ENCODE results near the gene SPOP. TPM values are rescaled to one million over a fixed set of nuclear protein-coding genes. Genes with fewer than 3 reads are reported as not detected.

Gene SPOP
- total RNA-seq, 1 donor from 2014 or later, result 48.6 TPM

- FAIRE-seq (no peak), DNase-seq (ENCODE audit: low read depth) (no peak)
- H3K4me1 Mint-ChIP-seq (ENCODE audit: low read depth, unreplicated experiment), result peaks cover 5% of the 10 kb centered on the region
- H3K27ac ChIP-seq (ENCODE audit: low read depth, low read length), result no peak overlapping the region
- H3K9me3 ChIP-seq (ENCODE audit: insufficient read depth, low read depth, low read length), result no peaks in the 10 kb centered on the region
- H3K9me3 Mint-ChIP-seq (ENCODE audit: unreplicated experiment), result no peaks in the 10 kb centered on the region
- H3K27ac Mint-ChIP-seq (ENCODE audit: unreplicated experiment), result no peak overlapping the region
- no peak overlapping the region for H3K9ac ChIP-seq (ENCODE audit: low read length)
- no peaks in the 10 kb centered on the region for H3K4me1 ChIP-seq (ENCODE audit: insufficient read depth, low read length)
- H3K79me2 ChIP-seq (ENCODE audit: insufficient read depth, low read length), result no peaks in the 10 kb centered on the region
- H3K36me3 Mint-ChIP-seq (ENCODE audit: low read depth, unreplicated experiment), result peaks cover 2% of the 10 kb centered on the region
- H4K20me1 ChIP-seq (ENCODE audit: insufficient read depth, low read length), result no peaks in the 10 kb centered on the region
- H3K27me3 Mint-ChIP-seq (ENCODE audit: low read depth, unreplicated experiment), result peaks cover 3% of the 10 kb centered on the region
- H3K4me3 ChIP-seq (ENCODE audit: insufficient read depth, low read depth, low read length), result no peak overlapping the region
- no peak for TF ChIP-seq CTCF (IDR thresholded peaks at IDR 0.05; ENCODE audit: insufficient read depth, low read depth, low read length)
- no peak for TF ChIP-seq EZH2 (IDR thresholded peaks at IDR 0.05; ENCODE audit: insufficient read depth, low read length)
- H3K4me3 Mint-ChIP-seq (ENCODE audit: unreplicated experiment), result no peak overlapping the region
- H3K4me2 ChIP-seq (ENCODE audit: low read length), result no peak overlapping the region
- peaks cover 43% of the 10 kb centered on the region for H3K36me3 ChIP-seq (ENCODE audit: insufficient read depth, low read length)
- no peak overlapping the region for H2AFZ ChIP-seq (ENCODE audit: low read depth, low read length)
- H3K27me3 ChIP-seq (ENCODE audit: insufficient read depth, low read length), result no peaks in the 10 kb centered on the region
Measured at GRCh38 chr17:49699966-49700575, 22.2 kb upstream of the SPOP start.

DNA sequence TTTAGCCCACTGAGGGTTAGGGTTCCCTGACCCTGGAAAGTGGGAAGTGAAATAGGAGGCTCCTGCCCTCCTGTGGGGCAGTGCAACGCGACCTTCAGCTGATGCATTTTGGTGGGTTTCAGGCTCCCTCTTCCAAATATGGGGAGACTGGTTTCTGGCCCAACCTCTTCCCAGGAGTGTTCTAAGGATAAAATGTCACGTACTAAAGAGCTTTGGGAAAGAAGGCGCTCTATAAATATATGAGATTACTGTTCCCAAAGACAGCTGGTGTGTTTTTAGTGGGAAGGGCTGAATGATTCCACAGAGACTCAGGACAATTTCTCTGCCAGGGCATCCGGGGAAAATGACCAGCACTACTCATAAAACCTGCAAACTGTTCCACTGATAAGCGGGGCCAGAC, 20.1 kb upstream of the SPOP start:
- H3K27me3 ChIP-seq (ENCODE audit: insufficient read depth, low read length), result no peaks in the 10 kb centered on the region
- H3K4me1 ChIP-seq (ENCODE audit: insufficient read depth, low read length), result no peaks in the 10 kb centered on the region
- Mint-ChIP-seq H3K27me3 (ENCODE audit: low read depth, unreplicated experiment) (peaks cover 3% of the 10 kb centered on the region), H3K9me3 (ENCODE audit: unreplicated experiment) (no peaks in the 10 kb centered on the region), H3K36me3 (ENCODE audit: low read depth, unreplicated experiment) (no peaks in the 10 kb centered on the region), H3K4me3 (ENCODE audit: unreplicated experiment) (no peak overlapping the region), H3K27ac (ENCODE audit: unreplicated experiment) (no peak overlapping the region), H3K4me1 (ENCODE audit: low read depth, unreplicated experiment) (peaks cover 7% of the 10 kb centered on the region)
- no peaks in the 10 kb centered on the region for H3K9me3 ChIP-seq (ENCODE audit: insufficient read depth, low read depth, low read length)
- H3K4me2 ChIP-seq (ENCODE audit: low read length), result no peak overlapping the region
- peaks cover 27% of the 10 kb centered on the region for H3K36me3 ChIP-seq (ENCODE audit: insufficient read depth, low read length)
- H4K20me1 ChIP-seq (ENCODE audit: insufficient read depth, low read length), result no peaks in the 10 kb centered on the region
- no peak overlapping the region for H3K4me3 ChIP-seq (ENCODE audit: insufficient read depth, low read depth, low read length)
- H3K27ac ChIP-seq (ENCODE audit: low read depth, low read length), result no peak overlapping the region
- no peak for DNase-seq (ENCODE audit: low read depth)
- no peak for TF ChIP-seq CTCF (IDR thresholded peaks at IDR 0.05; ENCODE audit: insufficient read depth, low read depth, low read length)
- TF ChIP-seq EZH2 (IDR thresholded peaks at IDR 0.05; ENCODE audit: insufficient read depth, low read length), result no peak
- H3K9ac ChIP-seq (ENCODE audit: low read length), result no peak overlapping the region
- FAIRE-seq, result no peak
- no peaks in the 10 kb centered on the region for H3K79me2 ChIP-seq (ENCODE audit: insufficient read depth, low read length)
- H2AFZ ChIP-seq (ENCODE audit: low read depth, low read length), result no peak overlapping the region

GRCh38 chr17:49696233-49696761, 18.4 kb upstream of the SPOP start:
- no peak for DNase-seq (ENCODE audit: low read depth)
- no peak overlapping the region for H3K4me2 ChIP-seq (ENCODE audit: low read length)
- FAIRE-seq, result no peak

More at GRCh38 chr17:49696233-49696761, 18.4 kb upstream of the SPOP start:
- Histone ChIP-seq H4K20me1 (ENCODE audit: insufficient read depth, low read length) (no peaks in the 10 kb centered on the region), H3K27me3 (ENCODE audit: insufficient read depth, low read length) (no peaks in the 10 kb centered on the region), H2AFZ (ENCODE audit: low read depth, low read length) (no peak overlapping the region), H3K79me2 (ENCODE audit: insufficient read depth, low read length) (no peaks in the 10 kb centered on the region), H3K9ac (ENCODE audit: low read length) (no peak overlapping the region), H3K36me3 (ENCODE audit: insufficient read depth, low read length) (peaks cover 12% of the 10 kb centered on the region), H3K4me3 (ENCODE audit: insufficient read depth, low read depth, low read length) (no peak overlapping the region), H3K27ac (ENCODE audit: low read depth, low read length) (no peak overlapping the region), H3K4me1 (ENCODE audit: insufficient read depth, low read length) (no peaks in the 10 kb centered on the region), H3K9me3 (ENCODE audit: insufficient read depth, low read depth, low read length) (no peaks in the 10 kb centered on the region)
- H3K4me1 Mint-ChIP-seq (ENCODE audit: low read depth, unreplicated experiment), result peaks cover 17% of the 10 kb centered on the region
- TF ChIP-seq EZH2 (IDR thresholded peaks at IDR 0.05; ENCODE audit: insufficient read depth, low read length) (no peak), CTCF (IDR thresholded peaks at IDR 0.05; ENCODE audit: insufficient read depth, low read depth, low read length) (no peak)
- H3K36me3 Mint-ChIP-seq (ENCODE audit: low read depth, unreplicated experiment), result no peaks in the 10 kb centered on the region
- H3K9me3 Mint-ChIP-seq (ENCODE audit: unreplicated experiment), result peaks cover 2% of the 10 kb centered on the region
- H3K4me3 Mint-ChIP-seq (ENCODE audit: unreplicated experiment), result no peak overlapping the region
- no peak overlapping the region for H3K27ac Mint-ChIP-seq (ENCODE audit: unreplicated experiment)
- peaks cover 5% of the 10 kb centered on the region for H3K27me3 Mint-ChIP-seq (ENCODE audit: low read depth, unreplicated experiment)
